ENCODE measurements around the gene ATP8B4.
"Not testable (repeated sequence)": the region's sequence is repeated elsewhere in the genome, so short reads cannot be mapped to it uniquely, and the experiment has no call there.

ATP8B4 gene

GRCh38 chr15:50108461-50108860 lies 10.6 kb downstream of the ATP8B4 start:
- DNase-seq (ENCODE audit: low read depth in 2 of 2): no peak

DNA sequence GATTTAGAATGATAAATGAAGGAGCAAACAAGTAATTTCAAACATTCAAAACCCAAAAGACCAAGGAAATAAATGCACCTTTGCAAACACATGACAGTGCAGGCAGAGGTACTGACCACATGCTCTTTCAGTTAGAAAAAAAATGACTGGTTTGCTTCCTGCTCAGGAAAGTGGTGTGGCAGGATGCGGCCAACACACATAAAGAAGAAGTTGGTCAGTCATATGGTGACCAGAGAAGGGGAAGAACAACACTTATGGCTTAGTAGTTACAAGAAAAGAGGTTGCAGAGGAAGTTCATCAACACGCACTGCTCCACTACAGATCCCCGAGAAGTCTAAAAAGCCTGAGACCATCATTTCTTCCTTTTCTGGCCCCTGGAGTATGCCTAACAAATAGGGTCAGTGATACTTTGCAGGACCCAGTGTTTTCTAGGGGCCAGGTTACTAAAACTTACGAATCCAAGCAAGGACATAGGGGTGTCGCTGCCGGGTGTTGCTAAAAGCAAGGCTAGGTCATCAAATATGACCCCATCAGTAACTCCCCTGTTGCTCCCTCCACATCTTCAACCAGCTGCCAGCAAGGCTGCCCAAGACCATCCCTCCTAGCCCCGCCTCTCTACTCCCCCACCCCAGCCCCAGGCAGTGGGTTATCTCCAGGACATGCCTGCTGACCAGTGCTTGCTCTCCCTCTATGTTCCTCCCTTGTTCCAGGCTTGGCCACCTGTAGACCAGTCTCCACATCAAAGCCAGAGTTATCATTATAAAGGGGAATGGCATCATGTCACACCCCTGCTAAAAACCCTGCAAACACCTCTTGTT lies 11.2 kb downstream of the ATP8B4 start:
- no peak for DNase-seq (ENCODE audit: low read depth in 2 of 2)

DNA sequence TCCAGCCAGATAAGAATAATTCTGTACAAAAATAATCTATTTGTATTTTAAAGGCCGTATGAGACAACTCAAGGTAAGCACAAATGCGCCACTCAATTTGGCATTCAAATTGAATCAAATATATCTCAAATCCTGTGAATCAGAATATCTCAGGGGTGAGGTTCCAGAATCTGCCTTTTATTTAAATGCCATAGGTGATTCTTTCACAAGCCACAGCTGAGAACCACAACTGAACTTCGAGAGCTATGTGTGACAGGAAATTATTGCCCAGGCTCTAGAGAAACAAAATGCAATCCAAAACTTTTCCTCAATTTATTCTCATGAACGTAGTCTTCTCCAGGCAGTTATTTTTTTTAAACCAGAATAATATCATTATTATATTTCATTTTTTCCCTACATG lies 11.9 kb downstream of the ATP8B4 start:
- DNase-seq (ENCODE audit: low read depth in 2 of 2): no peak

DNA sequence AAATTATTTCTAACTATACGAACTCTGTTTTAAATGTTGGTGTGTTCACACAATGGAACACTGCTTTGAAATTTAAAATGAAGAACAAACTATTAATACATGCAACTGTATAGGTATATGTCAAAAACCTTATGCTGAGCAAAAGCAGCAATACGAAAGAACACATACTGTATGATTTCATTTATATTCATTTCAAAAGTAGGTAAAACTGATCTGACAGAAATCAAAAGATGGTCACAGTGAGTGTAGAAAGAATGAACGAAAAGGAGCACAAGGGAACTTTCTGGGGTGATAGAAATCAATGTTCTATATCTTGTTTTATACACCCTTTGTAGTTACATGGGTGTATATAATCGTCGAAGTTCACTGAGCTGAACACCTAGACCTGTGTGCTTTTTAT lies 12.6 kb downstream of the ATP8B4 start:
- no peak for DNase-seq (ENCODE audit: low read depth in 2 of 2)

GRCh38 chr15:50100486-50100885 lies 18.5 kb downstream of the ATP8B4 start:
- DNase-seq (ENCODE audit: low read depth in 2 of 2): no peak

DNA sequence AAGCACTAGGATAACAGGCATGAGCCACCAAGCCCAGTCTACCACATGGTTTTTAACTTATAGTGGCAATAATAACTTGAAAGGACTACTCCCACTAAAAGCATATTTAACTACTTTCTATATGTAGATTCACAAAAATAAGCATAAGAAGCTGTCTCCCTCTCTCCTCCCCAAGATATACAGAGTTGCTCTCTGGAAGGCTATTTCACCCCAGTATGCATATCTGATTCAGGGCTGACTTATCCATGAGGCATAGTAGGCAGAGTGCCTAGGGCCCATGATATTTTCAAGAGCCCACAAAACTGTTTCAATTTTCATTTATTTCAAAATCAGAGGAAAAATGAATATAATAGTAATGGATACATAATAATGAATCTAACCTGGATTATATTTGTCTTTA lies 20.5 kb downstream of the ATP8B4 start:
- no peak for DNase-seq (ENCODE audit: low read depth in 2 of 2)

GRCh38 chr15:50095938-50096821 lies 22.9 kb downstream of the ATP8B4 start:
- no peak for DNase-seq (ENCODE audit: low read depth in 2 of 2)

GRCh38 chr15:50089386-50089785 lies 29.6 kb downstream of the ATP8B4 start:
- not testable (repeated sequence) for DNase-seq (ENCODE audit: low read depth in 2 of 2)

DNA sequence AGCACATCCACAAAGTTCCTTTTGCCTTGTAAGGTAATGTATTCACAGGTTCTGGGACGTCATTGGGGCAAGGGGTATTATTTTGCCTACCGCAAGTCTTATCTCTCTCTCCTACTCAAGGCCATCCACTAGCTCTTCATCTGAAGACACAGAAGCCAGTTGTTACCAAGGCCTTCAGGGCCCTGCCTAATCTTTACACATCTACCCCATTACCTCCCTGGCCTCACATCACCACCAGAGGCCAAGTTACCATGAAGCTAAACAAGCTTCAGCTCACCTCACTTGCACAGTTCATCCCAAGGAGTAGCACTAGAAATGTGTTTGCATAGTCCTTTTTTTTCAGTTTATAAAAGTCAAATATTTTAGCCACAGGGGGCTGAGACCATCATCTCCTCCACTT lies 34.1 kb downstream of the ATP8B4 start:
- no peak for DNase-seq (ENCODE audit: low read depth in 2 of 2)

DNA sequence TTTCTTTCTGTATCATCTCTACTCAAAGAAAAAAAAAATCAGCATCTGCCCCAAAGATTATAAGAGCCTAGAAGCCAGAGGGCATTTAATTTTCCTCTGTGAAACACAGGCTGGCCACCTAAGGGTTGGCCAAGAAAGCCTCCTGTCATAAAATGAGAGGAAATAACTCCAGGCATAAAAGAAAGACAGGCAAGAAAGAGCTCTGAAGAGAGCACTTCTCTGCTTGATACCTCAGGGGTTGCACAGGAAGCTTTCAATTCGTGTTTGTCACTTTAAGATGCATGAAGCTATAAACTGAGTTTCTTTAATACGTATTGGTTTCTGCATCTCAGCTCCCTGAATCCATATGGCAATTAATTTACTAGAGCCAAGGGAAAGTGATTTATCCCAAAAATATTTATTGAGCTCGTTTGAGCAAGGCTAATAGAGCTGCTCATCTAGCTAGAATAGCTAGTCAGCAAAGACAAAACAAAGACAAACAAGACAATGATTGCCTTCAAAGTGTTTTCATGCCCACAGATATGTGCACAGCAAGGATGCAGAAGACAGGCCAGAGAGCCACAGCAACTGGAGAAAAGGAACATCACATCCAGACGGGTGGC lies 35.5 kb downstream of the ATP8B4 start:
- no peak for DNase-seq (ENCODE audit: low read depth in 2 of 2)

GRCh38 chr15:50082066-50082465 lies 37.0 kb downstream of the ATP8B4 start:
- DNase-seq (ENCODE audit: low read depth in 2 of 2): no peak

GRCh38 chr15:50077651-50078050 lies 41.4 kb downstream of the ATP8B4 start:
- DNase-seq (ENCODE audit: low read depth in 2 of 2): no peak

DNA sequence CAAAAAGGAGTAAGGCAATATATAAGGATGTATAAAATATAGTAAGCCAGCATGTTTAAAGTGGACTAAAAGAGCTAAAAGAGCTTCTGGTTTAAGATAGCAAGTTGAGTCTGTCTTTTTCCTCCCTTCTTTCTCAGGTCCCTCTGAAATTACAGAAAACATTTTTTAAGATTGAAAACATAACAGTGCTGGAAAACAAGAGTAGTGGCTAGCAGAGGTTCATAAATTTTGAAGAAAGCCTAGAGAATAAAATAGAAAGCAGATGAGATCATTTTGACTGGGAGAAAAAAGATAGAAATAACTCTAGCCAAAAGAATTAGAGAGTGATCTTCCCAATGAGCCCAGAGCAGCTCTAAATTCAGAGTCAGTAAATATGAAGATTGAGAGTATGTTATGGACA lies 41.9 kb downstream of the ATP8B4 start:
- DNase-seq (ENCODE audit: low read depth in 2 of 2): no peak

DNA sequence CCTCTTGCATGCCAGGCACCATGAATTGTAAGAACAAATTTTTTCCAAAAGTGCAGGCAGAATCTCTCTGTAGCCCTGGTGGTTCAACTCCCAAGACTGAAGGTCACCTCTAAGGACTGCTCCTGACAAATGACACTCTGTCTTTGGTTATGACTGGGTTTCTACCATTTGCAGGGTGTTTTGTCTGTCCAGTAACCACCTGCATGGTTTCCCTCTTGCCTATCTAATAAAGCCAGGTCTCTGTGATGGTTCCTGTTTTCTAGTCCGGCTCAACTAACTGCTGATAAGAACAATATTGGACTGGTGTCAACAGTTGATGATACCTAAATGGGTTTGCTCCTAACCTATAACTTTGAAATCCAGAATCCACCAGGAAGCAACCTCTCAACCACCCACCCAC lies 43.7 kb downstream of the ATP8B4 start:
- DNase-seq (ENCODE audit: low read depth in 2 of 2): no peak

DNA sequence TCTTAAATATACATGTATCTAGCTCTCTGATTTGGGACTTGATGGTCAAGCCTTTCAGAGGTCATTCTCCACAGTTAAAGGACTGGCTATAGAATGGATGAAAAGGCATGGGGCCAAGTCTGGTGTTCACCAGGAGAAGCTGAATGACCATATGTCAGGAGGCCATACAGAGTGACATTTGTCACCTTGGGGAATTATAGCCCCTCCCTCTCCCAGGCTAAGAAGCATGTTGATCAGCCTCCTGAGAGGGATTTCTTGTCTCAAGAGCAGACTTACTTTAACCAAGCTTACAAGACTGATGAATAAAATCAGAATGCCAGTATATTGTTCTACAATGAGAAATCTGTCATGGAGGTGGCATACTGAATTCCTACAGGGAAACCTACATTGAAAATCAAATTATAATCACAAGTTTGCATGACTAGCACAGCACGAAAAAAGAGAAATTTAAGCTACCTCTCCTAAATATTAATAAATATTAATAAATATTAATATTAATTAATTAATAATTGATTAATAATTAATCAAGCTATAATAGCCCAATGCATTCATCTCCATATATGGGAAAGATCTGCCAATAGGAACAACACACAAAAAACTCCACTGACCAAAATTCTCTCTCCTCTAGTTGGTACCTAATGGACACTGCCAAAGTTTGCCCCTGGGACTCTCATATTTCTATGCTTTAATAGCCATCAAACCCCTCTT lies 47.3 kb downstream of the ATP8B4 start:
- no peak for DNase-seq (ENCODE audit: low read depth in 2 of 2)

- DNase-seq (ENCODE audit: low read depth in 2 of 2): no peak
Observed at GRCh38 chr15:50068016-50068415, 51.0 kb downstream of the ATP8B4 start.

DNA sequence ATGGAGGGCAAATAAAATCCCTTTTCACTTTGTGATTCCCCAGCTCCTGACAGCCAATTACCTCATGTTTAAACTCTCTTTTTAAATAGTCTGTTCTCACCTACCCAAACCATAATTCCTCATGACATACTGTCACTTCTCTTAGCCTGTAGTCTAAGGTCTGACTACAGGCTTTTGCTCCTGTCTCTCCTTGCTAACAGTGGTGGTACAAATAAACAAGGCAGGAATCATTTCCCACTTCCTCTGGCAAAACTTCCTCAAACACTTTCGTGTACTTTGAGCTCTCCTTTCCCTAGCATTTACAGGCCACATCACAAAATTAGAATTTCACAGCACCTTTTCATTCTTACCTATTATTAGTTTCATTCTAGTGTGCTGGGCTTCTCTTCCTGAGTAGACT lies 51.8 kb downstream of the ATP8B4 start:
- DNase-seq (ENCODE audit: low read depth in 2 of 2): no peak

- DNase-seq (ENCODE audit: low read depth in 2 of 2): no peak
Observed at GRCh38 chr15:50066666-50067065, 52.4 kb downstream of the ATP8B4 start.

GRCh38 chr15:50066202-50066601 lies 52.8 kb downstream of the ATP8B4 start:
- no peak for DNase-seq (ENCODE audit: low read depth in 2 of 2)

GRCh38 chr15:50065279-50065678 lies 53.8 kb downstream of the ATP8B4 start:
- DNase-seq (ENCODE audit: low read depth in 2 of 2): no peak

DNA sequence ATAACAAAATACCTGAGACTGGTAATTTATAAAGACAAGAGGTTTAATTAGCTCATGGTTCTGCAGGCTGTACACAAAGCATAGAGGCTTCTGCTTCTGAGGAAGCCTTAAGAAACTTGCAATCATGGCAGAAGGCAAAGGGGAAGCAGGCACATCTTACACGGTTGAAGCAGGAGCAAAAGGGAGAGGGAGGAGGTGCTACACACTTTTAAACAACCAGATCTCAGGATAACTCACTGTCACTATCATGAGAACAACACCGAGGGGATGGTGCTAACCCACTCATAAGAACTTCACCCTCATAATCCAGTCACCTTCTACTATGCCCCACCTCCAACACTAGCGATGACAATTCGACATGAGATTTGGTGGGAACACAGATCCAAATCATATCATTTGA lies 54.4 kb downstream of the ATP8B4 start:
- no peak for DNase-seq (ENCODE audit: low read depth in 2 of 2)

- DNase-seq (ENCODE audit: low read depth in 2 of 2): no peak
Observed at GRCh38 chr15:50063226-50063625, 55.8 kb downstream of the ATP8B4 start.
